HCT116 (cell line): Measurements from ENCODE around the gene BPIFB4. TPM values are rescaled to one million over a fixed set of nuclear protein-coding genes. Genes with fewer than 3 reads are reported as not detected.

ENCODE experiments used
- ATAC-seq: fragments of 200-7000 bp; cut with Tn5 transposase; 2 replicates; pipeline ENCODE4 v1.9.1; 2020; ENCODE audit warnings: mild to moderate bottlenecking, moderate library complexity
- BruUV-seq: library from RNA; stranded (reverse); fragments of 400-500 nt; replicated peaks from 2 replicates; lab custom pipeline; 2021; lab: Mats Ljungman, UMichigan
- CTCF ChIA-PET: fragments of 300-600 bp; sonication (Branson Sonifier 250); formaldehyde crosslinking; loops from one replicate; lab custom pipeline; 2021; ENCODE audit warnings: antibody characterized with exemption; lab: Charles Lee
- POLR2A ChIA-PET: fragments of 300-600, 350-600 bp; sonication (Branson Sonifier 250); formaldehyde crosslinking; loops from one replicate; lab custom pipeline; 2021; ENCODE audit warnings: antibody characterized with exemption; lab: Charles Lee
- RAD21 ChIA-PET, 2 experiments: fragments of 300-600 bp; sonication (Branson Sonifier 250); formaldehyde crosslinking; loops; one replicate each; lab custom pipeline; 2023; ENCODE audit warnings: low total read pairs in 2 of 2; ENCODE audit not compliant: uncharacterized antibody in 2 of 2, unreplicated experiment in 2 of 2, low non-redundant PET in 1 of 2; lab: Charles Lee
- DNase-seq: peaks from one replicate; pipeline ENCODE4 v3.0.0-alpha.2; 2010; ENCODE audit warnings: low read depth, low spot score
- H2AFZ ChIP-seq: fragments of 200-600 bp; shearing (Covaris generic), sonication (generic); 2 replicates; pipeline ENCODE4 v1.6.1; 2017; ENCODE audit warnings: low read depth, mixed run types, mixed read lengths, antibody characterized with exemption, low read length; ENCODE audit not compliant: poor library complexity, severe bottlenecking
- H3K27ac ChIP-seq: 2 replicates; pipeline ENCODE4 v1.5.1; 2012; ENCODE audit warnings: low read depth, low read length
- H3K27me3 ChIP-seq: fragments of 200-600 bp; sonication (generic); 2 replicates; pipeline ENCODE4 v1.6.1; 2016; ENCODE audit warnings: mixed run types, low read length, mixed read lengths; ENCODE audit not compliant: insufficient read depth
- H3K36me3 ChIP-seq, 2 experiments: fragments of 200-500 bp in 1 of 2; fragments of 200-600 bp in 1 of 2; sonication (Bioruptor generic) in 1 of 2; sonication (generic) in 1 of 2; 2 replicates each; pipeline versions ENCODE4 v1.5.1 to v1.6.1; 2014 to 2016; ENCODE audit warnings: low read length in 2 of 2, inconsistent platforms in 1 of 2, mixed read lengths in 1 of 2, mixed run types in 1 of 2; ENCODE audit not compliant: insufficient read depth in 2 of 2, control insufficient read depth in 1 of 2
- H3K4me1 ChIP-seq, 2 experiments: fragments of 200-600 bp in 1 of 2; sonication (generic) in 1 of 2; 2 replicates each; pipeline versions ENCODE4 v1.5.1 to v1.6.1; 2012 to 2017; ENCODE audit warnings: low read length in 2 of 2, inconsistent platforms in 1 of 2, mild to moderate bottlenecking in 1 of 2, mixed read lengths in 1 of 2, mixed run types in 1 of 2, moderate library complexity in 1 of 2; ENCODE audit not compliant: insufficient read depth in 2 of 2, control insufficient read depth in 1 of 2
- H3K4me2 ChIP-seq: fragments of 200-600 bp; sonication (generic); 2 replicates; pipeline ENCODE4 v1.6.1; 2017; ENCODE audit warnings: mixed run types, low read length, mixed read lengths
- H3K4me3 ChIP-seq, 2 experiments: fragments of 200-600 bp in 1 of 2; sonication (generic) in 1 of 2; replicated peaks in 1 of 2; 2 replicates each; pipeline ENCODE4 v1.5.1; 2011 to 2016; ENCODE audit warnings: low read length in 2 of 2, control low read depth in 1 of 2, low read depth in 1 of 2, mild to moderate bottlenecking in 1 of 2, mixed read lengths in 1 of 2, mixed run types in 1 of 2
- H3K79me2 ChIP-seq: fragments of 200-600 bp; sonication (generic); 2 replicates; pipeline ENCODE4 v1.6.1; 2017; ENCODE audit warnings: mild to moderate bottlenecking, mixed run types, low read length, moderate library complexity, mixed read lengths; ENCODE audit not compliant: insufficient read depth
- H3K9ac ChIP-seq: fragments of 200-600 bp; sonication (generic); 2 replicates; pipeline ENCODE4 v1.6.1; 2016; ENCODE audit warnings: low read length, mixed read lengths
- H3K9me2 ChIP-seq: fragments of 200-600 bp; sonication (generic), shearing (Covaris generic); 2 replicates; pipeline ENCODE4 v1.6.1; 2017; ENCODE audit warnings: mixed run types, mild to moderate bottlenecking, moderate library complexity; ENCODE audit not compliant: insufficient read depth
- H3K9me3 ChIP-seq, 2 experiments: fragments of 200-500 bp in 1 of 2; fragments of 200-600 bp in 1 of 2; sonication (Bioruptor generic) in 1 of 2; sonication (generic) in 1 of 2; 2 replicates each; pipeline ENCODE4 v1.6.1; 2014 to 2017; ENCODE audit warnings: low read length in 2 of 2, mixed read lengths in 2 of 2, inconsistent platforms in 1 of 2, low read depth in 1 of 2, mild to moderate bottlenecking in 1 of 2, mixed run types in 1 of 2, moderate library complexity in 1 of 2; ENCODE audit not compliant: control insufficient read depth in 1 of 2, insufficient read depth in 1 of 2
- H4K20me1 ChIP-seq: fragments of 200-600 bp; sonication (generic), shearing (Covaris generic); 2 replicates; pipeline ENCODE4 v1.6.1; 2017; ENCODE audit warnings: mixed run types, mild to moderate bottlenecking, moderate library complexity; ENCODE audit not compliant: insufficient read depth
- CBX3 ChIP-seq: IDR thresholded peaks from 2 replicates; pipeline ENCODE4 v1.6.1; 2012; ENCODE audit warnings: low read depth
- CEBPB ChIP-seq: IDR thresholded peaks from 2 replicates; pipeline ENCODE4 v1.6.1; 2012; ENCODE audit warnings: low read depth
- CTCF ChIP-seq, 3 experiments: fragments of 200-600 bp in 1 of 3; sonication (generic) in 1 of 3; IDR thresholded peaks in 2 of 3; conservative IDR thresholded peaks in 1 of 3; 2 replicates each; pipeline ENCODE4 v1.5.1; 2012 to 2017; ENCODE audit warnings: low read depth in 2 of 3, low read length in 2 of 3, antibody characterized with exemption in 1 of 3, borderline replicate concordance in 1 of 3, control low read depth in 1 of 3, mild to moderate bottlenecking in 1 of 3, mixed read lengths in 1 of 3, mixed run types in 1 of 3, moderate library complexity in 1 of 3; ENCODE audit not compliant: insufficient read depth in 1 of 3
- EZH2phosphoT487 ChIP-seq: fragments of 200-600 bp; IDR thresholded peaks from 2 replicates; pipeline ENCODE4 v1.6.1; 2018; ENCODE audit warnings: antibody characterized with exemption, borderline replicate concordance
- FOSL1 ChIP-seq: IDR thresholded peaks from 2 replicates; pipeline ENCODE4 v1.6.1; 2012; ENCODE audit warnings: low read depth
- POLR2A ChIP-seq: IDR thresholded peaks from 2 replicates; pipeline ENCODE4 v1.7.0; 2011; ENCODE audit warnings: borderline replicate concordance; ENCODE audit not compliant: insufficient read depth, insufficient read length; ENCODE audit errors: extremely low read depth
- RAD21 ChIP-seq: IDR thresholded peaks from 2 replicates; pipeline ENCODE4 v1.6.1; 2012; ENCODE audit warnings: low read depth, mild to moderate bottlenecking
- SIN3A ChIP-seq: IDR thresholded peaks from 2 replicates; pipeline ENCODE4 v1.6.1; 2012; ENCODE audit warnings: low read depth
- SRF ChIP-seq: IDR thresholded peaks from 2 replicates; pipeline ENCODE4 v1.6.1; 2012; ENCODE audit warnings: low read depth
- ZFX ChIP-seq: fragments of 450-650 bp; IDR thresholded peaks from 2 replicates; pipeline ENCODE4 v1.6.1; 2017
- ZNF274 ChIP-seq: fragments of 200-500 bp; sonication (Bioruptor generic); IDR thresholded peaks from 2 replicates; pipeline ENCODE4 v1.6.1; 2014; ENCODE audit warnings: mild to moderate bottlenecking, low read depth, low read length, inconsistent platforms
- intact Hi-C: fragments of 100-400 bp; cut with micrococcal nuclease; formaldehyde crosslinking; loops from 2 replicates; pipeline ENCODE4 v1.10.0; 2022
- total RNA-seq: library from RNA; stranded (reverse); gene quantifications from one replicate; pipeline ENCODE4 v1.2.1, GENCODE V29; 2021; ENCODE audit not compliant: unreplicated experiment
- TF ChIP-seq, protein P1 (sequence below): IDR thresholded peaks from 2 replicates; pipeline ENCODE4 v1.6.1; 2011; ENCODE audit warnings: mild to moderate bottlenecking, low read length, moderate library complexity; ENCODE audit not compliant: insufficient replicate concordance; ENCODE audit errors: extremely low read depth
- TF ChIP-seq, protein P2 (sequence below): IDR thresholded peaks from 2 replicates; pipeline ENCODE4 v1.6.1; 2012; ENCODE audit warnings: low read depth
- TF ChIP-seq, protein P3 (sequence below): IDR thresholded peaks from 2 replicates; pipeline ENCODE4 v1.6.1; 2012
- TF ChIP-seq, protein P4 (sequence below): IDR thresholded peaks from 2 replicates; pipeline ENCODE4 v1.6.1; 2012

The BPIFB4 gene
- total RNA-seq, 1 experiment from 2014 or later, result not detected

GRCh38 chr20:33081411-33082154, 2.1 kb downstream of the BPIFB4 start:
- no peak overlapping the region for H3K4me3 ChIP-seq
- H3K4me2 ChIP-seq, result no peak overlapping the region
- no TSS peak for BruUV-seq
- no peaks in the 10 kb centered on the region for H3K79me2 ChIP-seq
- no peaks in the 10 kb centered on the region for H3K9me2 ChIP-seq
- ATAC-seq, result no peak
- no peak for TF ChIP-seq POLR2A
- TF ChIP-seq, protein P1, sequence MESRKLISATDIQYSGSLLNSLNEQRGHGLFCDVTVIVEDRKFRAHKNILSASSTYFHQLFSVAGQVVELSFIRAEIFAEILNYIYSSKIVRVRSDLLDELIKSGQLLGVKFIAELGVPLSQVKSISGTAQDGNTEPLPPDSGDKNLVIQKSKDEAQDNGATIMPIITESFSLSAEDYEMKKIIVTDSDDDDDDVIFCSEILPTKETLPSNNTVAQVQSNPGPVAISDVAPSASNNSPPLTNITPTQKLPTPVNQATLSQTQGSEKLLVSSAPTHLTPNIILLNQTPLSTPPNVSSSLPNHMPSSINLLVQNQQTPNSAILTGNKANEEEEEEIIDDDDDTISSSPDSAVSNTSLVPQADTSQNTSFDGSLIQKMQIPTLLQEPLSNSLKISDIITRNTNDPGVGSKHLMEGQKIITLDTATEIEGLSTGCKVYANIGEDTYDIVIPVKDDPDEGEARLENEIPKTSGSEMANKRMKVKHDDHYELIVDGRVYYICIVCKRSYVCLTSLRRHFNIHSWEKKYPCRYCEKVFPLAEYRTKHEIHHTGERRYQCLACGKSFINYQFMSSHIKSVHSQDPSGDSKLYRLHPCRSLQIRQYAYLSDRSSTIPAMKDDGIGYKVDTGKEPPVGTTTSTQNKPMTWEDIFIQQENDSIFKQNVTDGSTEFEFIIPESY, result no peak
- TF ChIP-seq FOSL1, result no peak
- TF ChIP-seq, protein P2, sequence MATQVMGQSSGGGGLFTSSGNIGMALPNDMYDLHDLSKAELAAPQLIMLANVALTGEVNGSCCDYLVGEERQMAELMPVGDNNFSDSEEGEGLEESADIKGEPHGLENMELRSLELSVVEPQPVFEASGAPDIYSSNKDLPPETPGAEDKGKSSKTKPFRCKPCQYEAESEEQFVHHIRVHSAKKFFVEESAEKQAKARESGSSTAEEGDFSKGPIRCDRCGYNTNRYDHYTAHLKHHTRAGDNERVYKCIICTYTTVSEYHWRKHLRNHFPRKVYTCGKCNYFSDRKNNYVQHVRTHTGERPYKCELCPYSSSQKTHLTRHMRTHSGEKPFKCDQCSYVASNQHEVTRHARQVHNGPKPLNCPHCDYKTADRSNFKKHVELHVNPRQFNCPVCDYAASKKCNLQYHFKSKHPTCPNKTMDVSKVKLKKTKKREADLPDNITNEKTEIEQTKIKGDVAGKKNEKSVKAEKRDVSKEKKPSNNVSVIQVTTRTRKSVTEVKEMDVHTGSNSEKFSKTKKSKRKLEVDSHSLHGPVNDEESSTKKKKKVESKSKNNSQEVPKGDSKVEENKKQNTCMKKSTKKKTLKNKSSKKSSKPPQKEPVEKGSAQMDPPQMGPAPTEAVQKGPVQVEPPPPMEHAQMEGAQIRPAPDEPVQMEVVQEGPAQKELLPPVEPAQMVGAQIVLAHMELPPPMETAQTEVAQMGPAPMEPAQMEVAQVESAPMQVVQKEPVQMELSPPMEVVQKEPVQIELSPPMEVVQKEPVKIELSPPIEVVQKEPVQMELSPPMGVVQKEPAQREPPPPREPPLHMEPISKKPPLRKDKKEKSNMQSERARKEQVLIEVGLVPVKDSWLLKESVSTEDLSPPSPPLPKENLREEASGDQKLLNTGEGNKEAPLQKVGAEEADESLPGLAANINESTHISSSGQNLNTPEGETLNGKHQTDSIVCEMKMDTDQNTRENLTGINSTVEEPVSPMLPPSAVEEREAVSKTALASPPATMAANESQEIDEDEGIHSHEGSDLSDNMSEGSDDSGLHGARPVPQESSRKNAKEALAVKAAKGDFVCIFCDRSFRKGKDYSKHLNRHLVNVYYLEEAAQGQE, result no peak
- TF ChIP-seq EZH2phosphoT487, result no peak
- TF ChIP-seq CEBPB, result no peak
- TF ChIP-seq CTCF (IDR thresholded peaks at IDR 0.05 in 2 of 3, conservative IDR thresholded peaks at IDR 0.05 in 1 of 3; ENCODE audit: borderline replicate concordance in 1 of 3, insufficient read depth in 1 of 3, low read depth in 2 of 3, low read length in 2 of 3), result no peak
- no peak for TF ChIP-seq SIN3A
- TF ChIP-seq RAD21, result no peak
- TF ChIP-seq, protein P3, sequence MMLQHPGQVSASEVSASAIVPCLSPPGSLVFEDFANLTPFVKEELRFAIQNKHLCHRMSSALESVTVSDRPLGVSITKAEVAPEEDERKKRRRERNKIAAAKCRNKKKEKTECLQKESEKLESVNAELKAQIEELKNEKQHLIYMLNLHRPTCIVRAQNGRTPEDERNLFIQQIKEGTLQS, result no peak
- TF ChIP-seq, protein P4, sequence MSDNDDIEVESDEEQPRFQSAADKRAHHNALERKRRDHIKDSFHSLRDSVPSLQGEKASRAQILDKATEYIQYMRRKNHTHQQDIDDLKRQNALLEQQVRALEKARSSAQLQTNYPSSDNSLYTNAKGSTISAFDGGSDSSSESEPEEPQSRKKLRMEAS, result no peak
- no peak for TF ChIP-seq SRF
- TF ChIP-seq ZNF274, result no peak
- TF ChIP-seq CBX3, result no peak
- TF ChIP-seq ZFX, result no peak
- H3K4me1 ChIP-seq, result peaks cover 5 to 11% of the 10 kb centered on the region in 2 experiments; a peak in 3 of 4 replicates
- no peak overlapping the region for H3K9ac ChIP-seq
- no peak for DNase-seq
- H3K27me3 ChIP-seq, result no peaks in the 10 kb centered on the region
- H3K9me3 ChIP-seq, result no peaks in the 10 kb centered on the region
- H2AFZ ChIP-seq, result no peak overlapping the region
- no peaks in the 10 kb centered on the region for H4K20me1 ChIP-seq
- intact Hi-C loops, result no loop called here
- ChIA-PET POLR2A (no interaction called here), RAD21 (interaction anchor here in 1 of 2 experiments (0.7 kb wide), 1 partner anchor 14 kb away, joined by 3 read pairs; no protein-coding TSS in a partner anchor), CTCF (no interaction called here)
- no peaks in the 10 kb centered on the region for H3K36me3 ChIP-seq
- no peak overlapping the region for H3K27ac ChIP-seq
